SK-N-MC (cell line): ENCODE data around the gene TEX2.

Experiments used
- EZH2 ChIP-seq: fragments of 200-600 bp; sonication (generic); IDR thresholded peaks from one replicate; pipeline ENCODE4 v1.6.1; 2017; ENCODE audit warnings: antibody characterized with exemption
- POLR2AphosphoS5 ChIP-seq: IDR thresholded peaks from 2 replicates; pipeline ENCODE4 v1.6.1; 2012; ENCODE audit warnings: mild to moderate bottlenecking, low read depth, low read length, borderline replicate concordance

DNA sequence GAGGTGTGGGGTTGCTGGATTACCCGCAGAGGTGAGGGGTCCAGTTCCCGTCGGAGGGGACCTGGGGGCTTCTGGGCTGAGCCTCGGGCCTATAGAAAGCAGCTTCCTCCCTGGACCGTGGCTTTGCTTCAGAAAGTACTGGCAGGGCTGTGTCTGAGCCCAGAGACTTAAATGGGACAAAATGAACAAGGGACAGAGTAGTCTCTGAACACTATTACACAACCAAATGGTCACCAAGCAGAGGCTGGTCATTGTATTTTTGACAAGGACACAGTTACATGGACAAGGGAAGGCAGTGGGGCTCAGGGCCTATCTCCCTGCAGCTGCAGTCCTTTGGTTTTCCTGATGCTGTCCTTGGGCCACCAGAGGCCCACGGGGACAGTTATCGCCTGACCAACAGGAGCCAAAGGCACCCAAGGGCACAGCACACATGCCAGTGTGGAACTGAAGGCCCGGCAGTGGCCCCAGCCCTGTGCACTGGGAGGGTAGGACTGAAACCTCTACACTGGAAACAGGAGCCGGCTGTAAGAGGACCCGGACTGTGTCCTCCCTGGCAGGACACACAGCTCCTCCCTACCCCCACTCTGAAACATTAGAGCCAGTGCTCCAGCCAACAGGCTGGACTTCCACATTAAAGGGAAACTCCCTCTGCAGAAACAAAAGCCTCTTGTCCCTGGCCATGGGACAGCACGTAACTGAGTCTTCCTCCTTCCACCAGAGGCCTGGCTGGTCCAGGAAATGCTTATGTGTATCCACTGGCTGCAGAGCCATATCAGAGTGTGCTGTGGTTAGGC, 107.1 kb downstream of the TEX2 start:
- TF ChIP-seq EZH2 (no peak), POLR2AphosphoS5 (no peak)
